GM18520 (cell line): ENCODE data around the gene TAOK3.
"Not testable (repeated sequence)": the region's sequence is repeated elsewhere in the genome, so short reads cannot be mapped to it uniquely, and the experiment has no call there.

Source experiments
- ATAC-seq: cut with Tn5 transposase; IDR thresholded peaks from one replicate; pipeline ENCODE4 v1.9.1; 2021; ENCODE audit not compliant: unreplicated experiment

The TAOK3 gene

GRCh38 chr12:118372541-118373495 lies at the start of gene TAOK3:
TSS of gene TAOK3 (minus strand) at chr12:118372907. CDS start at chr12:118255567, 117,340 bp downstream.
- peak; percentile 63 for ATAC-seq

GRCh38 chr12:118420673-118421072 lies 48.0 kb upstream of the TAOK3 start:
- no peak for ATAC-seq

GRCh38 chr12:118418385-118419057 lies 45.8 kb upstream of the TAOK3 start:
- ATAC-seq: no peak

GRCh38 chr12:118417942-118418341 lies 45.2 kb upstream of the TAOK3 start:
- no peak for ATAC-seq

GRCh38 chr12:118409834-118410233 lies 37.1 kb upstream of the TAOK3 start:
- ATAC-seq: no peak

- ATAC-seq: not testable (repeated sequence)
Observed at GRCh38 chr12:118408241-118408640, 35.5 kb upstream of the TAOK3 start.

- ATAC-seq: no peak
Observed at GRCh38 chr12:118404876-118405521, 32.3 kb upstream of the TAOK3 start.

GRCh38 chr12:118402251-118402650 lies 29.5 kb upstream of the TAOK3 start:
- no peak for ATAC-seq

GRCh38 chr12:118398940-118399339 lies 26.2 kb upstream of the TAOK3 start:
- no peak for ATAC-seq

- no peak for ATAC-seq
Observed at GRCh38 chr12:118398524-118398923, 25.8 kb upstream of the TAOK3 start.

GRCh38 chr12:118397708-118398440 lies 25.2 kb upstream of the TAOK3 start:
- no peak for ATAC-seq

GRCh38 chr12:118391836-118392235 lies 19.1 kb upstream of the TAOK3 start:
- no peak for ATAC-seq

- ATAC-seq: no peak
Observed at GRCh38 chr12:118391424-118391823, 18.7 kb upstream of the TAOK3 start.

- no peak for ATAC-seq
Observed at GRCh38 chr12:118377884-118378470, 5.3 kb upstream of the TAOK3 start.

GRCh38 chr12:118377021-118377883 lies 4.5 kb upstream of the TAOK3 start:
- ATAC-seq: no peak

- peak; percentile 27 for ATAC-seq
Observed at GRCh38 chr12:118376089-118377020, 3.6 kb upstream of the TAOK3 start, which contains the start of gene SUDS3. TSS of gene SUDS3 (plus strand) at chr12:118376555. CDS start at chr12:118376692, 137 bp downstream.

- ATAC-seq: no peak
Observed at GRCh38 chr12:118375348-118375747, 2.6 kb upstream of the TAOK3 start.

GRCh38 chr12:118374909-118375308 lies 2.2 kb upstream of the TAOK3 start:
- no peak for ATAC-seq
